PC-9 (cell line): ENCODE results near the gene MEGF8. TPM values are rescaled to one million over a fixed set of nuclear protein-coding genes. Genes with fewer than 3 reads are reported as not detected.

Experiments used
- BruUV-seq: library from RNA; stranded (reverse); fragments of 400-500 nt; replicated peaks from 2 replicates; lab custom pipeline; 2021; lab: Mats Ljungman, UMichigan
- CTCF ChIA-PET: fragments of 300-600 bp; sonication (Branson Sonifier 250); formaldehyde crosslinking; loops from one replicate; lab custom pipeline; 2022; ENCODE audit warnings: antibody characterized with exemption; lab: Charles Lee
- POLR2A ChIA-PET: fragments of 300-600 bp; sonication (Branson Sonifier 250); formaldehyde crosslinking; loops from one replicate; lab custom pipeline; 2022; ENCODE audit warnings: antibody characterized with exemption; ENCODE audit not compliant: unreplicated experiment; lab: Charles Lee
- DNase-seq, 2 experiments: peaks; one replicate each; pipeline versions ENCODE4 v3.0.0 to v3.0.0-alpha.2; 2015 to 2022; ENCODE audit warnings: mixed read lengths in 1 of 2
- H2AFZ ChIP-seq: fragments of 200-600 bp; sonication (generic); 2 replicates; pipeline ENCODE4 v1.8.1; 2017; ENCODE audit warnings: antibody characterized with exemption
- H3F3A ChIP-seq: fragments of 200-600 bp; sonication (generic); 2 replicates; pipeline ENCODE4 v1.8.1; 2017; ENCODE audit warnings: antibody characterized with exemption, mild to moderate bottlenecking, low read depth; ENCODE audit not compliant: insufficient read depth
- H3K27ac ChIP-seq: fragments of 200-600 bp; sonication (generic); 2 replicates; pipeline ENCODE4 v1.6.1; 2016; ENCODE audit warnings: mixed run types
- H3K27me3 ChIP-seq: fragments of 200-600 bp; sonication (generic); 2 replicates; pipeline ENCODE4 v1.6.1; 2016; ENCODE audit warnings: low read depth, mixed run types; ENCODE audit not compliant: insufficient read depth
- H3K36me3 ChIP-seq: fragments of 200-600 bp; sonication (generic); 2 replicates; pipeline ENCODE4 v1.6.1; 2016; ENCODE audit warnings: low read depth, mixed run types
- H3K4me1 ChIP-seq: fragments of 200-600 bp; sonication (generic); replicated peaks from 2 replicates; pipeline ENCODE4 v1.6.1; 2016; ENCODE audit warnings: mixed run types; ENCODE audit not compliant: insufficient read depth
- H3K4me2 ChIP-seq: fragments of 200-600 bp; sonication (generic); 2 replicates; pipeline ENCODE4 v1.6.1; 2017; ENCODE audit warnings: mixed run types
- H3K4me3 ChIP-seq: fragments of 200-600 bp; sonication (generic); 2 replicates; pipeline ENCODE4 v1.6.1; 2016; ENCODE audit warnings: mixed run types
- H3K79me2 ChIP-seq: fragments of 200-600 bp; sonication (generic); 2 replicates; pipeline ENCODE4 v1.6.1; 2017; ENCODE audit warnings: low read depth, mixed run types
- H3K9me2 ChIP-seq: fragments of 200-600 bp; sonication (generic); 2 replicates; pipeline ENCODE4 v1.8.1; 2017; ENCODE audit warnings: mild to moderate bottlenecking; ENCODE audit not compliant: insufficient read depth
- H3K9me3 ChIP-seq: fragments of 200-600 bp; sonication (generic); 2 replicates; pipeline ENCODE4 v1.8.1; 2016; ENCODE audit warnings: low read depth; ENCODE audit not compliant: insufficient read depth
- H4K20me1 ChIP-seq: fragments of 200-600 bp; sonication (generic); 2 replicates; pipeline ENCODE4 v1.8.1; 2017; ENCODE audit not compliant: insufficient read depth
- CTCF ChIP-seq: fragments of 200-600 bp; sonication (generic); conservative IDR thresholded peaks from 2 replicates; pipeline ENCODE4 v1.6.1; 2017; ENCODE audit warnings: mixed run types, antibody characterized with exemption, mild to moderate bottlenecking, moderate library complexity
- EZH2 ChIP-seq: fragments of 200-600 bp; sonication (generic); IDR thresholded peaks from 2 replicates; pipeline ENCODE4 v1.8.0; 2017; ENCODE audit warnings: antibody characterized with exemption, low read depth
- intact Hi-C: fragments of 100-400 bp; cut with micrococcal nuclease; formaldehyde crosslinking; loops from one replicate; pipeline ENCODE4 v1.10.0; 2022; ENCODE audit not compliant: unreplicated experiment
- total RNA-seq: library from RNA; stranded (reverse); gene quantifications from 2 replicates; pipeline ENCODE4 v1.2.3, GENCODE V29; 2021

The MEGF8 gene
- total RNA-seq, 1 experiment from 2014 or later: 40.6 TPM

GRCh38 chr19:42406111-42406510 is 80.7 kb downstream of the MEGF8 start:
- intact Hi-C loops: no loop called here
- no peaks in the 10 kb centered on the region for H3K9me2 ChIP-seq
- CTCF ChIA-PET: no interaction called here

GRCh38 chr19:42407085-42407815 is 81.8 kb downstream of the MEGF8 start:
- ChIA-PET CTCF (no interaction called here), POLR2A (no interaction called here)
- DNase-seq: no peak
- H3K79me2 ChIP-seq: no peaks in the 10 kb centered on the region
- H3K36me3 ChIP-seq: no peaks in the 10 kb centered on the region
- no peaks in the 10 kb centered on the region for H3K9me2 ChIP-seq
- peaks cover 27% of the 10 kb centered on the region for H3K4me1 ChIP-seq
- peaks cover 4% of the 10 kb centered on the region; the same call in 1 of the 2 replicates for H3F3A ChIP-seq
- TF ChIP-seq CTCF: no peak
- TF ChIP-seq EZH2: no peak
- no TSS peak for BruUV-seq
- intact Hi-C loops: no loop called here
- no peaks in the 10 kb centered on the region for H4K20me1 ChIP-seq
- no peaks in the 10 kb centered on the region for H3K9me3 ChIP-seq
- H3K27ac ChIP-seq: no peak overlapping the region
- H3K4me2 ChIP-seq: no peak overlapping the region
- no peak overlapping the region for H2AFZ ChIP-seq
- no peaks in the 10 kb centered on the region for H3K27me3 ChIP-seq
- H3K4me3 ChIP-seq: no peak overlapping the region

More at GRCh38 chr19:42406111-42406510, 80.7 kb downstream of the MEGF8 start:
- TF ChIP-seq EZH2: no peak
- no peak for TF ChIP-seq CTCF
- Histone ChIP-seq H3K36me3 (no peaks in the 10 kb centered on the region), H3K4me2 (no peak overlapping the region), H3K9me3 (no peaks in the 10 kb centered on the region), H3K27me3 (no peaks in the 10 kb centered on the region), H3K27ac (no peak overlapping the region), H3K79me2 (no peaks in the 10 kb centered on the region), H3K4me1 (peaks cover 18% of the 10 kb centered on the region), H3F3A (peaks cover 4% of the 10 kb centered on the region; the same call in 1 of the 2 replicates), H3K4me3 (no peak overlapping the region), H2AFZ (no peak overlapping the region), H4K20me1 (no peaks in the 10 kb centered on the region)
- DNase-seq: no peak
- BruUV-seq: no TSS peak
- POLR2A ChIA-PET: interaction anchor here (0.6 kb wide), 1 partner anchor 360 kb away, joined by 4 read pairs; no protein-coding TSS in a partner anchor

DNA sequence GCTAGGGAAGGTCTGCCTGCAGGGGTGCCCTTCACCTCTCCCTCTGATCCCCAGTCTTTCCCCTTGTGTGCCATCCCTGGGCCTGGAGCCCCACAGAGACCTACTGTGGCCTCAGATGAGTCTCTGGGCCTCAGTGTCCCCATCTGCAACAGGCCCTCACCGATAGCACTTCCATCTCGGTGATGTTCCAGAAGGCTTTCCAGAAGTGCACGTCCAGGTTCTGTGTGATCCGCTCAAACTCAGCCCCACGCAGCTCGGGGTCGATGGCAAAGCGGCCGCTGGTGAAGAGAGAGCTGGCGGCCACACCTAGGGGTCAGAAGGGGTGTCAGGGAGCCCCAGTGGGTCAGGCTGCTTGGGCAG is 82.4 kb downstream of the MEGF8 start:
- BruUV-seq: no TSS peak
- intact Hi-C loops: no loop called here
- POLR2A ChIA-PET: interaction anchor here (0.6 kb wide), 1 partner anchor 32 kb away, joined by 6 read pairs; no protein-coding TSS in a partner anchor

More for the DNA sequence above, 82.4 kb downstream of the MEGF8 start:
- Histone ChIP-seq H3K4me2 (no peak overlapping the region), H3K9me3 (no peaks in the 10 kb centered on the region), H2AFZ (no peak overlapping the region), H3K4me3 (no peak overlapping the region), H3K9me2 (no peaks in the 10 kb centered on the region), H3F3A (peaks cover 4% of the 10 kb centered on the region; the same call in 1 of the 2 replicates), H3K79me2 (no peaks in the 10 kb centered on the region), H3K27me3 (no peaks in the 10 kb centered on the region), H4K20me1 (no peaks in the 10 kb centered on the region), H3K36me3 (no peaks in the 10 kb centered on the region), H3K4me1 (peaks cover 32% of the 10 kb centered on the region), H3K27ac (no peak overlapping the region)
- CTCF ChIA-PET: no interaction called here
- no peak for DNase-seq
- no peak for TF ChIP-seq CTCF
- TF ChIP-seq EZH2: no peak
